GM19438 (cell line): ENCODE data around the gene PRTG.
"Not testable (repeated sequence)": the region's sequence is repeated elsewhere in the genome, so short reads cannot be mapped to it uniquely, and the experiment has no call there.

ENCODE experiments used
- ATAC-seq: cut with Tn5 transposase; IDR thresholded peaks from one replicate; pipeline ENCODE4 v1.9.1; 2021; ENCODE audit warnings: low read depth; ENCODE audit not compliant: unreplicated experiment

The PRTG gene

DNA sequence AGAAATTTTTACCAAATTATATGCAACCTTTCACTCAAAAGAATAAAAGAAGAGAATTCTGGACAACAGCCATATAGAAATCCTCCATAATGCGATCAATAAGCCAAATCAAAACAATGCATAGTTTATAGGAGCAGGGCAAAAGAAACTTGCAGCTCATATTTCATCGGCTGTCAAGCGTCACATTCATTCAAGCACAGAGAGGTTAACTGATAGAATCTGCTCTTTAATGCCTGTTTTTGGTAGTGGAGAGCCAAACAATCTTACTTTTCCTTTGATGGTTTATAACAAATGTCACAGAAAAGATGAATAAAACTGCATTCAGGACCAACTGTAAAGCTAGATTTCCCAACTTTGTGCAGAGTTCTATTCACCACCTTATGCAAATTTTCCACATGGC lies 35.4 kb downstream of the PRTG start:
- ATAC-seq: no peak

GRCh38 chr15:55703873-55704301 lies 39.1 kb downstream of the PRTG start:
- no peak for ATAC-seq

DNA sequence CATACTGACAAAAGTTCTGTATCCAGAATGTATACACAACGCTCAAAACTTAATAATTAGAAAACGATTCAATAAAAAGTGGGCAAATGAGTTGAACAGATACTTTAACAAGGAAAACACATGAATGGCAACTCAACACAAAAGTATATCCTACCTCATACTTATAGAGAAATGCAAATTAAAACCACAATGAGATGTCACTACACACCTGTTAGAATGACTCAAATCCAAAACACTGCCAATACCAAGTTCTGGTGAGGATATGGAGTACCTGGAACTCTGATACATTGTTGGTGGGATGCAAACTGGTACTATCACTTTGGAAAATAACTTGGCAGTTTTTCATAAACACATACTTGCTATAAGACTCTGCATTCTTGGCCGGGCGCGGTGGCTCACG lies 42.1 kb downstream of the PRTG start:
- no peak for ATAC-seq

- ATAC-seq: no peak
Measured at GRCh38 chr15:55698653-55699052, 44.3 kb downstream of the PRTG start.

DNA sequence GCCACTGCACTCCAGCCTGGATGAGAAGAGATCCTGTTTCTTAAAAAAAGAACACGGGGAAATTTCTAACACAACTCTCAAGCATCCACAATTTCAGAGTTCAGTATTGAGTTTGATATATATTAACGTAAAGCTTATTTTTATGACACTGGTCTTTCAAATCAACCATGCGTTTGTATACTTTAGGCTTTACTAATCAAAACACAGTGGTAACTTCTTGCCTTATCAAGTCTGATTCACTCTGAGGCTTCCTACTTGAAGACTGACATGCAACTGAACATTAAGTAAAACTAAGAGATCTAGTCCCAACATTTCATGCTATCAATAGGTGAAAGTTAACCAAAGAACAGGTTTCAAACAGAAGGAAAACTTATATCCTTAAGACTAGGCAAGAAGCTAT lies 46.7 kb downstream of the PRTG start:
- no peak for ATAC-seq

- ATAC-seq: no peak
Measured at GRCh38 chr15:55695432-55695831, 47.5 kb downstream of the PRTG start.

DNA sequence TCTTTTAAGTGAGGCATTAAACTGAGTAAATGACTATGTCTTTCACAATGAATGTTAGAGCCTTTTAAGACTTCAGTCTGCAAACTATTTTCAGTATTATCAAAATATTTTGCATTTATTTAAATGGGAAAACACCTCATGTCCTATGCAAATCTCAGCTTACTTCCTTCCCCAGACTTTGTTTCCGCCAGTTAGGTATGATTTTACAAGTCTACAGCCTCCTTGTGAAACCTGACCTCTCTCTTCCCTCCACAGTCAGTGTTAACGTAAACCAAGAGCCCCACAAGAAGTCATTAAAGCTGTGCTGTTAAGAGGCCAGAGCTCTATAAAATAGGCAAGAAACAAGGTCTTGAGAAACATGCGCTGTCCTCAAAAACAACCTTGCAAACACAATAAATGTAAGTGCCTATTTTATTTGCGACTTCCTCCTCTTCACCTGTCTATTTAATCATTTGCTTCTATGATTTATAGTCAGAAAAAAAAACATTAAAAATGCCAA lies 48.3 kb downstream of the PRTG start:
- peak; percentile 89 for ATAC-seq

DNA sequence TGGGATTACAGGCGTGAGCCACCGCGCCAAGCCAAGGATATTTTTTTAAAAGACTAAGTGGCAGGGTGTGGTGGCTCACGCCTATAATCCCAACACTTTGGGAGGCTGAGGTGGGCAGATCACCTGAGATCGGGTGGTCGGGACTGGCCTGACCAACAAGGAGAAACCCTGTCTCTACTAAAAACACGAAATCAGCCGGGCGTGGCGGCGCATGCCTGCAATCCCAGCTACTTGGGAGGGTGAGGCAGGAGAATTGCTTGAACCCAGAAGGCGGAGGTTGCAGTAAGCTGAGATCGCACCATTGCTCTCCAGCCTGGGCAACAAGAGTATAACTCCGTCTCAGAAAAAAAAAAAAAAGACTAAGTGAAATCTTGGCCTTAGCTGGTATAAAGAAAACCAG lies 49.8 kb downstream of the PRTG start:
- not testable (repeated sequence) for ATAC-seq

GRCh38 chr15:55687792-55688191 lies 55.2 kb downstream of the PRTG start:
- ATAC-seq: no peak

DNA sequence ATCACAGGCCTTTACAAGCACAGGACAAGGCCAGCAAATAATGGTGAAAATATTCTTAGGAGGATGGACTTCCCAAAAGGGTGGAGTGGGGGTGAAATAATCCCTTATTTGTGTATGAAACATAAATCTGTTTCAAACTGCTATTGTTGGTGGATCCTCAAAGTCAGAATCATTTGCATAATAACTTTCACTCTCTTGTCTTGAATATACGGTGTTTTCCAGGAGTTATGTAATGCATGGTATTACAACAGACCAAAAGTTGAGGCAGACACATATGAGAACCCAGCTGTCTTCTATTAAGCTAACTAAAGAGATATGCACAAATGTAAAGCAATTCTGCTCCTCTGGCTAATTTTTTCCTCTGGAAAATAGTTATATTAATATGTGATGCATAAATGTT lies 57.7 kb downstream of the PRTG start:
- ATAC-seq: peak; percentile 69

- ATAC-seq: no peak
Measured at GRCh38 chr15:55683376-55683775, 59.6 kb downstream of the PRTG start.

DNA sequence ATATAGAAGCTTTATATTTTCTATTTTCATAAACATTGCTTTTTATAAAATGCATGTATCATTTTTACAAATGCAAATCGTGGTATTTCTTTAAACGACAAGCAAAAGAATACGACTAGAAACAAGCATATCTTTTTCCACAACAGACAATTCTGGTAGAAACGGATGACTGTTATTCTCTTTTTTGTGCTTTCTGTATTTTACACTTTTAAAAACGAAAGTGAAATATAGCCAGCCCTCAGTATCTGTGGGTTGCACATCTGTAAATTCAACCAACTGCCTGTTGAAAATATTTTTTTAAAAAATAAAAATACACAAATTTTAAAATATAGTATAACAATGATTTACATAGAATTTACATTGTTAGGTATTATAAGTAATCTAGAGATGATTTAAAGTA lies 61.3 kb downstream of the PRTG start:
- no peak for ATAC-seq

DNA sequence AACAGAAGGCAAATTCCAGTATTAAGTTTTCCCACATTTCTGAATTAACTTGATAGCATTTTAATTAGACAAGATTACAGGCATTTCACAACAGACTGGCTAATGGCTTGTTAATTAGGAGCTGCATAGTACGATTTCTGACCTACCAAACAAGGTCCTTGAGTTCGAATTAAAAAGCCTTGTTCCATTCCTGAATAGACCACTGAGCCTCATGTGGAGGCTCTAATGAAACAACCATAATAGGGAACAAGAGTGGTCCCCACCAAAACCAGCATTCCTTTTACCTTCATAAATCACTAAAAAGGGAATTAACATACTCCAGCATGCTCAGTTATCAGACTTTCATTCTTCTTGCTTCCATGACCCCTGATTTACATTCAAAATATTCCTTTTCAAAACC lies 66.4 kb downstream of the PRTG start:
- no peak for ATAC-seq

DNA sequence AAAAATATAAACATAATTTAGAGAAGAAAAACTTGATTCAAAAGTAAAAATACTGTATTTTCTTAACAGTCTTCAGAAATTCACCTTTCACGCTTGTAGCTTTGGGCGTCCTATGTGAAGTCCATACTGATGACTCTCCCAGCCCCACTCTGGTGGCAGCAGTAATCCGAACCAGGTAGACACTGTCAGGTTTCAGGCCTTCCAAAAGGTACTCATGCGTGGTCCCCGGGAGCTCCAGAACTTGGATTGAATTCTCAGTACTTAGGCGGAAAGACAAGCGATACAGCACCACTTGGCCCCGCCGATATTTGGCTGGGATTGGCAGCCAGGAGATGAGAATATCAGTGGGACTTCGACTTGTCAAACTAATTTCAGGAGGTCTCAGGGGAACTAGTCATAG lies 69.7 kb downstream of the PRTG start:
- ATAC-seq: no peak

- ATAC-seq: no peak
Measured at GRCh38 chr15:55669270-55669669, 73.7 kb downstream of the PRTG start.

DNA sequence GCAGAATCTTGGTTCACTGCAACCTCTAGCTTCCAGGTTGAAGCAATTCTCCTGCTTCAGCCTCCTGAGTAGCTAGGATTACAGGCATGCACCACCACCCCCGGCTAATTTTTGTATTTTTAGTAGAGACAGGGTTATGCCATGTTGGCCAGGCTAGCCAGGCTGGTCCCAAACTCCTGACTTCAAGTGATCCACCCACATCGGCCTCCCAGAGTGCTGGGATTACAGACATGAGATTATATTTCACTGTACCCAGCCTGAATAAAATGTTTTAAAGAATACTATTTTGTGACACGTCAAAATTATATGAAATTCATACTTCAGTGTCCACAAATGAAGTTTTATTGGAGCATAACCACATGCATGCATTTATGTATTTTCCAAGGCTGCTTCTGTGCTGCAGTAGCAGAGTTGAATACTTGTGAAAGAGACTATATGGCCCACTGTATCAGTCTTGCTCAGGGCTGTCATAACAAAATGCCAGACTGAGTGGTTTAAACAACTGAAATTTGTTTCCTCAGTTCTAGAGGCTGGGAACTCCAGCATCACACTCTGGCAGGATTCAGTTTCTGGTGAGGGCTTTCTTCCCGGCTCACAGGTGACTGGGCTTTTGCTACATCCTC lies 77.2 kb downstream of the PRTG start:
- no peak for ATAC-seq

DNA sequence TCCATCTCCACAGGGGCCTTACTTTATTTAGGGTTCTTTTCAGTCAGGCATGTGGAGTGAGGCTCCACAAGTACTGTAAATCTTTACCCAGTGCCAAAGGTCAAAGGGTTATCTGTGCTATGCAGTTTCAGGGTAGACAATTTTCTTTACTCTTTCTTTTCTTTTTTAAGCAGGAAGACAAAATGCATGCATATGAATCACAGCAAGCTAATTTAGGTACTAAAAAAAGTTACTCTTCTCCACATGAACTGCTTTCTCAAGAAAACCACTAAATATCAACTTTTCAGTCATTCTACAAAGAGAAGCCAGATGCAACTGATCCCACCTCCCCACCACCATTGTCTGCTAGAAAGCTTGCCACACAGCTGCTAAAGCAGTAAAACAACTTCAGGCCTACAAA lies 81.5 kb downstream of the PRTG start:
- ATAC-seq: no peak

DNA sequence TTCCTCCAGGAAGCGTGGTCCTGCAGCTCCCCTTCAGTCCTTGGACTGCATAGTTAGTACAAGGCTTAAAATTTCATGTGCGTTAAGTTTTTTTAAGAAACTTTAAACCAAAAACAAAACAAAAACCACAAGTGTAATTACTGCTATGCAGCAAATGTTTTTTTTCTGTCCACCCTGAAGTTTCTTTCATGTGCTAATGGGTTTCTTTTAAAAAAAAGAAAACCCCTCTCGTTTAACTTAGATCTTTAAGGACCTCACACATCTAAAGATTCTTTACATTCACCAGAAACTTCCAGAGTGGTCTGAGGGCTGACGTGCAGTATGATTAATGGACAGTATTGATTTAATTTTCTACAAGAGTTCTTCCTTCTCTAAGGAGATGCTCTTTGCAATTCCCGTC lies 82.8 kb downstream of the PRTG start:
- no peak for ATAC-seq

DNA sequence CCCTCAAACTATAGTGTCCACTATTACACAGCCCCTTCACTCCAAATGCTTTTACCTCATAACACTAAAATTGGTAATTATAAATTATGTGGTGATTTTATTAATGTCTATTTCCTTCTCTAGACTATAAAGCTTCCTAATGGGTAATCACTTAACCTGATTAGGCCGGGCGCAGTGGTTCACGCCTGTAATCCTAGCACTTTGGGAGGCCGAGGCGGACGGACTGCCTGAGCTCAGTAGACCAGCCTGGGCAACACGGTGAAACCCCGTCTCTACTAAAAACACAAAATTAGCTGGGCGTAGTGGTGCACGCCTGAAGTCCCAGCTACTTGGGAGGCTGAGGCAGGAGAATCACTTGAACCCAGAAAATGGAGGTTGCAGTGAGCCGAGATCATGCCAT lies 83.5 kb downstream of the PRTG start:
- no peak for ATAC-seq

- no peak for ATAC-seq
Measured at GRCh38 chr15:55658886-55659285, 84.1 kb downstream of the PRTG start.

GRCh38 chr15:55654561-55655031 lies 88.4 kb downstream of the PRTG start:
- ATAC-seq: no peak

DNA sequence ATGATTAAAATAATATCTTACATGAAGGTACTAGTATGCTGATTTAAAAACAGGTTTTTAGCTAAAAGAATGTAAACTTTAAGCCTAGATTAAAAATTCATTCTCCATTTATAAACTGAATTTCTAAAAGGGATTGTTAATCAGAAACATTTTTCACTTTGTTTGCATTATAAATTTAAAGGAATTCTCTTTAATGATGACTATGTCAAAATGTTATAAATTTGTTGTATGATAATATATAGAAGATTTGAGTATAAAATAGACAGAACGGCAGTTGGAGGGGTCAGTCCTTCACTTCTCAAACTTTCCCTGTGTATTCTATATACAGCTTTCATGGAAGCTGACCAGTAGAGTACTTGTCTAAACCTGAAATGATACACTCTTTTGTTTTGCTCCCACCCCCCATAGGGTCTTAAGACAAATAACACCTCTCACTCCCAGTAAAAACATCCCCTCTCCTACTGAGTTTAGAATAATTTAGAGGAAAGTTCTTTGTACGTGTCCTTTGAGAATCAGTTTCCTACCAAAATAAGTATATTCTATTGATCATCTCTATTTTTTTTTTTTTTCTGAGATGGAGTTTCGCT lies 90.0 kb downstream of the PRTG start:
- no peak for ATAC-seq
